CD4-positive, alpha-beta T cell treated with Interleukin-21 for 1 hour (primary cell): ENCODE results near the gene COL25A1.
"Not testable (repeated sequence)": the region's sequence is repeated elsewhere in the genome, so short reads cannot be mapped to it uniquely, and the experiment has no call there.

Experiments used
- DNase-seq: peaks from one replicate; pipeline ENCODE4 v3.0.0-alpha.2; 2020

Gene COL25A1

DNA sequence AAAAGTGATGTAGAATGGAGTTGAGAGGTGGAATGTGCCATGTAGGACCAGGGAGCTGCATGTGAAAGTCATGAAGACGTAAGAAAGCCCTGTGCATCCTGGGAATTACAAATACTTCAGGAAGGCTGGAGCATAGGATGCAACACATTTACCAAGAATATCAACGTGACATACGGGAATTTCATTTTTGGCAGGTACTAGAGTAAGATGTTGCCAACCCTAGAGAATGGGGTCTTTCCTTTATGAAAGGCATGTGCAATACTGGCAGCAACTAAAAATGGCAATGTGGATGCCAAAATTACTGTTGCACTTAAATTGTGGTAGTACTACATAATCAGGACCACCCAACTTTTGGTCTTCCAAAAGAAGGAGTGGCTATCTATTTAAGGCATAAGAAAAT is 188.0 kb downstream of the COL25A1 start:
- no peak for DNase-seq

GRCh38 chr4:109113521-109113920 is 188.9 kb downstream of the COL25A1 start:
- no peak for DNase-seq

DNA sequence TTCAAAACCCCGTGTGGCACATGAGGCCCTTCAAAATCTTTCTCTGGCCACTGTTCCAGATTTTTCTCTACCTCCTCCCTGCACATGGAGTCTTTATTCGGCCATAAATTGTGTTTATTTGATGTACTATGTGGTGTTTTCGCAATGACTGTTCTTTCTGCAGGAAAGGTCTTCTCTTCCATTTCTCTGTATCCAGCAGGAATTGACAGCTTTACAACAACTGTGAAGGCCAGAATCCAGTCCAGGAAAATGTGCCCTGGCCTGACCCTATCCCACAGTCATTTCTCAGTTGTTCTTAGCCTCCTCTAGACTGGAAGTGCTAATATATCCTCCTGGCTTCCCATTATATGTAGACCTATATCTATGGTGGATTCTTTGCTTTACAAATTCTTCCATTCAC is 191.4 kb downstream of the COL25A1 start:
- DNase-seq: no peak

- not testable (repeated sequence) for DNase-seq
Observed at GRCh38 chr4:109108215-109108614, 194.2 kb downstream of the COL25A1 start.

DNA sequence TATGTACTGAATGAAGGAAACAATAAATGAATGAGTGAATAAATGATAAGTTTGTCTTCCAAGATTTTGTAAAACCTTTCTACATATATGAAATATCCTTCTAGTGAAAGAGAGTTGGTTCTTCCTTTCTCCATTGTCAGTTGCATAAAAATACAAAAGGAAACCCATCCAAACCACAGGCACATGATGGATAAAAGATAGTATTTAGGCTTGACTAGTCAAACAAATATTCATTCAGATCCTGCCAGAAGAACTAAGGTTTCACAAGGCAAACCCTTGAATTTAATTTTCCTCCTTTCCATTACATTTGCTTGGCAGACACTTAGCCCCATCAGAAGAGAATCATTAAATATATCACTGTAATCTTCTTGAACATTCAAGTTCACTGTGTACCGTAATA is 208.4 kb downstream of the COL25A1 start:
- no peak for DNase-seq

DNA sequence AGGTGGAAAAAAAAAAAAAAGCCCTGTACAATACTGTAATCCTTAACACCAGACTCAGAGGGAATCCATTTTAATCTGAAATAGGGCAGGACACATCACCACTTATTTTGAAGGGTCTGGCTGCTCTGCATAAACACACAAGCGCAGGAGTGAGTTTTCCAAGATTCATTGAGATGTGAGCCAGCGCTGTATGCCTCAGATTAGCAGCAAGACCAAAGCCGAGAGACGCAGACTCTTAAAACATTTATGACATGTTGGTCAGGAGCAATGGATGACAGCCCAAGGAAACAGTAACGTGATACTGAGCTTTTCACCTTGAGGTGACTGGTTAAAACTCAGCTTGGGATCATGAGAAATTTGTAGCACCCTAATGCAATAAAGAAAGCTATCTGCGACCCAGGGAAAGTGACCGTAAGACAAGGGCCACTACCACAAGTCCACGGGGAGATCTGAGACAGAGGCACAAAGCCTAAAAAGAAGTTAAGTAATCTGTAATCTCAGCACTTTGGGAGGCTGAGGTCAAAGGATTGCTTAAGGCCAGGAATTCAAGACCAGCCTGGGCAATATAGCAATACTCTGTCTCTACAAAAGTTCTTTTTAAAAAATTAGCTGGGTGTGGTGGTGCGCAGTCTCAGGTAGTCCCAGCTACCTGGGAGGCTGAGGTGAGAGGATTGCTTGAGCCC is 210.6 kb downstream of the COL25A1 start:
- DNase-seq: no peak

DNA sequence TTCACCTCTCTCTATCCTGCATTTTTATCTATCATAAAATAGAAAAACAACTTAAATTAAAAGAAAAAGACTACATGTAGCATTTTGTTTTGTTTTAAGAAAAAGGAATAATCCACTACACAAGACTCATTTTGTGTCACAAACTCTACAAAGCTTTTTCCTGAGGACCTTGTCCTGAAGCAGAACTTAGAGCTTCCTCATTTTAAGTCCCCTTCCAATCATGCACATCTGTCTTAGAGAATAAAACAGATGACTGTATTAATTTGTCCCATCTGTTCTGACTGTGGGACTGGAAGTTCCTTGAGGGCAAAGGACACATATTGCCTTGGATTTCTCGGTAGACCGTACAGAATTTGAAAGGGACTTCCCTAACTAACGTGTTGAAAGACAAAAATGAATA is 218.5 kb downstream of the COL25A1 start:
- DNase-seq: no peak

DNA sequence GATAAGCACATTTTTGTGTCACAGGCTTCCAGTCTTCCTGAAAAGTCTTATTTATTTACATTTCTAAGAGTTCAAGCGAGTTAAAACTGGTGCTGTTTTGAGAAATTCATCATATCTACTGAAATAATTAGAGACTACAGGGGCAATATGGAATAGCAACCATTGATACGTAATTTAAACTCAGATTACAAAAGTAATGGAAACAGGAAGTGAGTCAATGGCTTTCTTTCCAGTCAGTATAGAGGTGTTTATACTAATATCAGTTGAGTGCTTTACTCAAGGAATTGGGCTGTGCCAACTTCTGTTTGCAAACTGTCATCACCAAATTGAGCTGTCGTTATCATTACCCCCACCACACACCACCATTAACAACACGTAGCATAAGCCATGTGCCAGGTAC is 222.7 kb downstream of the COL25A1 start:
- DNase-seq: no peak

DNA sequence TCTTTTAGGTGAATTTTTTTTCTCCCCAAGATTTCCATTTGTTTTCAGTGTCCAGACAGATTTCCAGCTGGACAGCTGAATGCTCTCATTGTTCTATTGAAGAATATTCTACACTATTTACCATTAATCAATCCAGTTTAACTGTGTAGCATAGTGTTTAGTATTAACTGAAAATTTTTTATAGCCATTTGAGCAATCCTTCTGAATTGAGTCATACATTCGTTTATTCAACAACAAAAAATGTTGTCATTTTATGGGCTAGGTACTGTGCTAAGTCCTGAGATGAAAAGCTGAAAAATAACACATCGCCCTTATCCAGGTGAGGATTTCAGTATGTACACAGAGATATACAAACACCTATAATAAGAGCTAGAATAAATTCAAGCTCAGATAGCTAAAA is 223.3 kb downstream of the COL25A1 start:
- DNase-seq: no peak

DNA sequence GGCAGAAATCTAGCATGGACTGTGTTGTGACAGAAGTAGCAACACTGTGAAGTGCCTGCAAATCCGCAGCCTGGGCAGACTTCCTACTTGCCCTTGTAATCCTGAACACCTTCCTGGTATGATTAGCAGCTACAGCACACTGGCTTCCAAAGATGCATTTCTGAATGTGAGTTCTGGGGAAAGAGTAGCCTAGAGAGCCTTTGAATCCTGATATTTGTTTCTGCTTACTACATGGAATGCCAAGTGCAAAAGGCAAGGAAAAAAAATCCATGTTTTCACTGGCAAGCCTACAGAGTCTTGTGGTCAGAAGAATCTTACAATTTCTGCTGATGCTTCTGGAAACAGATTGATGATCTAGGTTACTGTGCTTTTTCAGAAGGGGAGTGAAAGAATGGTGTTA is 223.7 kb downstream of the COL25A1 start:
- no peak for DNase-seq

DNA sequence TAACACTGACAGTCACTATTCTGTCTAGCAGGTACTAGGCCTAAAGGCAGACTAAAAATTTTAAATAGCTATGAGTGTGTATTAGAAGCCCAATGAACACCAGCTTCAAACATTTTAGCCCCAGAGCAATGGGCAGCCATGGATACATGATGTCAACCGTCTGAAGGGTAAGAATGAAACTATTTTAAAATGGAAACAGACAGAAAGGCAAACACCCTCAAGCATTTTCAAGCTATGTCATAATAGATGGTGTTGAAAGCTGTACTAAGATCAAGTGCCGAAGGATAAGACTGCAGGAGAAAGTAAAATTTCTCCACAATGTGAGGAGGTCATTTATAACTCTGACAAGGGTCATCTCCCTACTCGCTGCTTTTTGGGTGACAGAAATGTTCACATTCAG is 225.0 kb downstream of the COL25A1 start:
- no peak for DNase-seq

DNA sequence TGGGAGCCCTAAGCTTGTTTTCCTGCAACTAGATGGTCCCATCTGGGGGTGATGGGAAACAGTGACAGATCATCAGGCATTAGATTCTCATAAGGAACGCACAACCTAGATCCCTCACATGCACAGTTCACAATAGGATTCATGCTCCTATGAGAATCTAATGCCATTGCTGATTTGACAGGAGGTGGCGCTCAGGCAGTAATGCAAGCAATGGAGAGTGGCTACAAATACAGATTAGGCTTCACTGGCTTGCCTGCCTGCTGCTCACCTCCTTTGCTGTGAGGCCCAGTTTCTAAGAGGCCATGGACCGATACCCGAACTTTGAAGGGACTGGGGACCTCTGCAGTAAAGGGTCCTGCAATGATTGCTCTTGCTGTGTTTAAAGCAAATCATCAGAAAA is 225.7 kb downstream of the COL25A1 start:
- DNase-seq: not testable (repeated sequence)

- no peak for DNase-seq
Observed at GRCh38 chr4:109075621-109076020, 226.8 kb downstream of the COL25A1 start.

DNA sequence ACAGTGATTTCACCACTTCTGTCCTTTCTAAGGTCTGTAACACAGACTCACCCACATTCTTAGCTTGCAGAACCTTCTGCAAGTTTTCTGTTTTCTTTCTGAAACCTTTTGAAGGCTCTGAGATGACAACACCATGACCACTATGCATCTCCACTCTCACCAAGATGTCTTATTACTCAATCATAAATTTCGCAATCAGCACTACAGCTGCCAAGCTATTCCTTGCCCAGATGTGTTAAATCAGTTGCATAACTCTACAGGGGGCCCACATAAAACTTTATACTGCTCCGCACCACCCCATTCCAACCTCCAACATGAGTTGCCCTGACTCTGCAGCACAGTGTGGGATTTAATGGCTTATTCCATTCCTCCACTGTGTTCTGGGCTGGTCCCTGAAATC is 229.9 kb downstream of the COL25A1 start:
- DNase-seq: no peak

GRCh38 chr4:109070677-109071076 is 231.8 kb downstream of the COL25A1 start:
- not testable (repeated sequence) for DNase-seq

- no peak for DNase-seq
Observed at GRCh38 chr4:109067508-109068235, 234.8 kb downstream of the COL25A1 start.

GRCh38 chr4:109065006-109065405 is 237.5 kb downstream of the COL25A1 start:
- no peak for DNase-seq

DNA sequence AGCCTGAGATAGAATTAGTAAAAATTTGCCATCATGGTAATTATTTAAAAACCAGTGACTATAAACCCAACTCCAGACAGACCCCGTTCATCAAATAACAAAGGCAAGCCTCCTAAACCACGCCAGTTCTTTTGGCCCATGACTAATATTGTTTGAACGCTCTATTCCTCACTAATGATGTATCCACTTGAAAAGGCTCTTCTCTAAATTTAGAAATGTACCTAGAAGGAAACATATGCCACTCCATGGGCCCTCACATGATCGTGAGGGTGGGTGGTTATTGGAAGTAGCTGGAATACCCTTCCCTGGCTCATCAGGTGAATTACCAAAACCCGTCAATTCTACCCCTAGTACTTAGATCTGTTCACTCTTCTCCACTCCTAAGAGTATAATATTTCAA is 249.2 kb downstream of the COL25A1 start:
- DNase-seq: no peak

DNA sequence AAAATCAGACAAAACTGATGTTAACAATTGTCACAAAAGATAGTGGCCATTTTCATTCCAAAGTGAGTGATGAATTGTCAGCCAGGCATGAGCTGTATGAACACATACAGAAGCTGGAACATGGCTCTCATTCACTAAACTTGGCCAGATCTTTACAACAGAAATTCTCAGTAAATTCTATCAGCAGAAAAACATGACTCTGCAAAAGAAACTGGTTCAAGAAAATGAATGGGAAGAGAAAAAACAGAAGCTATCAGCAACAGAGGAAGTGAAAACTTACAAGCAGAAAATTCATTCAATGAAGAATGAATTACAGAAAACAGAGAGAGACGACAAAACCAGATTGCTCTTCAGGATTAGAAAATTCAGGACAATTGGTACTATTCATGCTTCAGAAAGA is 249.6 kb downstream of the COL25A1 start:
- DNase-seq: no peak

DNA sequence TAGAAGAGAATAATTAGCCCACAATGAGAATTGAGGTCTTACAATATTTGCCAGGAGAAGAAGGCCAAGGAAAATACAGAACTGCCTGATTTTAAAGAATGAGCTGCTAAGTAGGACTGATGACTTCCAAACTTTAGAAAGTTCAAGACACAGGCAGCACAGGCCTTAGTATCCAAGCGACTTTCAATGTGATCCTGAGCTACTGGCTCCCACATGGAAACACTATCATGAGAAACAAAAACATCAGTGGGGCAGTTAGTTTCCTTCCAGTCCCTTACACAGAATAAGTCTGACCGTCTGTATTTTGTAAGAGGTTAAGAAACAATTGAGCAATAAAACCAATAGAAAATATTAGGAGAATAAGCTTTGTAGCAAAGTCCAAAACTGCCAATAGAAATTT is 251.4 kb downstream of the COL25A1 start:
- DNase-seq: no peak

DNA sequence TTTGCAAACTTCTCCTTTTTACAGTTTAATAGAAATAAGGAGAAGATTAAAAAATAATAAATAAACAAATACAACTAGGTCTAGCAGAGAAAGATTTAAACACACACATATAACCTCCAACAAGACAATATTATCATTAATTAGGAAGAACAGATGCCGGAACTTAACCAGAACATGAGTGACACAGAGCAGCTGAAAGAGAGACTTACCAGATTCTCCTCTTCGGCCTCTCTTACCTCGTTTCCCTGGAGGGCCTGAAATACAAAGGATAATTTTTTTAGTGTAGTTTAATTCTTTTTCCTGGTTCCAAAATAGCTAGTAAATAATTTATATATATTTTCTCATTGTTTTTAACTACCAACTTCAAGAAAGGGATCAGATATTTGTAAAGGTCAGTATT is 252.5 kb downstream of the COL25A1 start:
- no peak for DNase-seq

DNA sequence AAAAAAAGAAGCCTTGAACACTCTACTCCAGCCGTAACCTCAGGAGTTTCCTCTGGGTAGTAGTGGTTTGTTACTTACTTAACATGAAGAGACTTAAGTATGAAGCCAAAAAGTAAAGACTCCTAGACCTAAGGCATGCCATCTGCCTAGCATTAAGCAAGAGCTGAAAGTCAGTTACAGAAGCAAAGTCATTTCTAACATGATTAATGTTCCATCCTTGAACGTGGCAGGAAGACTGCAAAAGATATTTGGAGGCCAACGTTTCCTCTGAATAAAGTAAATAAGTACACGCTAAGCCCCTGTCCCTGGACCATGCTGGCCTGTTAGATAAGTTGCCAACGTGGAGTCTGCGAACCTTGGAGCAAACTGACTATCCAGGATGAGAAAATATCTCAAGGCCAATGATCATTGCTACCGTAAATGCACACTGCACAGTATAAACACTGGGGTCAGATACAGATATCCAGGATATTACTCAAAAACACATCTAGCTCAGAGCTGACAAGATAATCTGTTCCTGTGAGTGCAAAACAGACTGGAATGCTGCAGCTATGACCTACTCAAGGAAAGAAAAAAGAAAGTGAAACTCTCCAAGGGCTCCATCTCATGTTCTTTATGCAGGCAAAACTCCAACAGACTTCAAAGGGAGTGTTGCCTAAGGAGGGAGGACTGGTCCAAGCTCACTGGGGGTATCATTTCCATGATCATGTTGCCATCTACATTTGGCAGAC is 255.8 kb downstream of the COL25A1 start:
- no peak for DNase-seq

DNA sequence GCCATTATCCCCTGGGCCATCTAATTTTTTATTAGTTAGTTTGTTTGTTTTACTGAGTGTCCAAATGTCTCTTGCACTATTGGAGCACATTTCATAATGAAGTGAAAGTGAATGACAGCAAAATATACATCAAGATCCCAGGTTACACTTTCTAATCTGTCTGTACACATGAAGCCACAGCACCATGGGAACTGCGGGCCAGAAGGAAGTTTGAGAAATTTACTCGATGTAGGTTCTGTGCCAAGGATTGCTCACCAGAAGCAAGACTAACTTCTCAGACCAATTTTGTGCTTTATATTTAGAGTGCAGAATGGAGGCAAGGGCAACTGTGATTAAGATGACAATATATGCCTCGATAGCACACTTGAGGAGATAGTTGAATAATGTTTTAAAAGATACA is 258.0 kb downstream of the COL25A1 start:
- DNase-seq: no peak

- no peak for DNase-seq
Observed at GRCh38 chr4:109043286-109043685, 259.2 kb downstream of the COL25A1 start.
